ENCODE measurements around the gene RPP30.

- TF ChIP-seq, protein P1, sequence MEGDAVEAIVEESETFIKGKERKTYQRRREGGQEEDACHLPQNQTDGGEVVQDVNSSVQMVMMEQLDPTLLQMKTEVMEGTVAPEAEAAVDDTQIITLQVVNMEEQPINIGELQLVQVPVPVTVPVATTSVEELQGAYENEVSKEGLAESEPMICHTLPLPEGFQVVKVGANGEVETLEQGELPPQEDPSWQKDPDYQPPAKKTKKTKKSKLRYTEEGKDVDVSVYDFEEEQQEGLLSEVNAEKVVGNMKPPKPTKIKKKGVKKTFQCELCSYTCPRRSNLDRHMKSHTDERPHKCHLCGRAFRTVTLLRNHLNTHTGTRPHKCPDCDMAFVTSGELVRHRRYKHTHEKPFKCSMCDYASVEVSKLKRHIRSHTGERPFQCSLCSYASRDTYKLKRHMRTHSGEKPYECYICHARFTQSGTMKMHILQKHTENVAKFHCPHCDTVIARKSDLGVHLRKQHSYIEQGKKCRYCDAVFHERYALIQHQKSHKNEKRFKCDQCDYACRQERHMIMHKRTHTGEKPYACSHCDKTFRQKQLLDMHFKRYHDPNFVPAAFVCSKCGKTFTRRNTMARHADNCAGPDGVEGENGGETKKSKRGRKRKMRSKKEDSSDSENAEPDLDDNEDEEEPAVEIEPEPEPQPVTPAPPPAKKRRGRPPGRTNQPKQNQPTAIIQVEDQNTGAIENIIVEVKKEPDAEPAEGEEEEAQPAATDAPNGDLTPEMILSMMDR (IDR thresholded peaks at IDR 0.05; ENCODE audit: insufficient read depth, low read length, poor library complexity, severe bottlenecking), result no peak
- no peak for TF ChIP-seq EZH2phosphoT487 (conservative IDR thresholded peaks at IDR 0.05; ENCODE audit: low read length)
These were observed 39.7 kb upstream of the RPP30 start for GRCh38 chr10:90832111-90832510.

Measured in SU-DHL-6 (cell line).